HL-60 (cell line): ENCODE measurements around the gene LYRM2.

Source experiments
- CTCF ChIP-seq: IDR thresholded peaks from one replicate; pipeline ENCODE4 v1.5.1; 2011; ENCODE audit warnings: low read length, control low read depth, inconsistent platforms; ENCODE audit not compliant: insufficient read depth
- GABPA ChIP-seq: IDR thresholded peaks from 2 replicates; pipeline ENCODE4 v1.6.1; 2012; ENCODE audit warnings: low read depth
- POLR2AphosphoS5 ChIP-seq: IDR thresholded peaks from 2 replicates; pipeline ENCODE4 v1.6.1; 2012; ENCODE audit warnings: low read depth
- TF ChIP-seq, protein P1 (sequence below): IDR thresholded peaks from 2 replicates; pipeline ENCODE4 v1.6.1; 2012; ENCODE audit warnings: low read depth; ENCODE audit not compliant: insufficient replicate concordance

DNA sequence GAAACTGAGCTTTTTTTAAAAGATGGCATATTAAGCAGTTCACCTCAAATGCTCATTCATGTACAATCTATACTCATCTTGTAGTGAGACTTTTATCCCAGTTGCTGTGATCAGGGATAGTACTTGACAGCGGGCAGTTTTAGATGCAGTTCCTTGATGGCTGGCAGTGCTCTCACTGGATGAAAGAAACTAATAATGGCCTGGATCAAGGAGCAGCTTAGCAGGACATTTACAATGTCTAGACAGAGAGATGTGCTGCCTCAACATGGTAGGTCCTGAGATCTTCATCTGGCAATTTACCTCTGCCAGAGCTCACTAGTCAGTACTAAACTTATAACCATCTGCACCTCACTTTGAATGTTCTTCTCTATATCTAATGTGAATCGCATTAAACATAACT lies 46.8 kb upstream of the LYRM2 start:
- TF ChIP-seq GABPA: no peak
- no peak for TF ChIP-seq CTCF
- TF ChIP-seq, protein P1, sequence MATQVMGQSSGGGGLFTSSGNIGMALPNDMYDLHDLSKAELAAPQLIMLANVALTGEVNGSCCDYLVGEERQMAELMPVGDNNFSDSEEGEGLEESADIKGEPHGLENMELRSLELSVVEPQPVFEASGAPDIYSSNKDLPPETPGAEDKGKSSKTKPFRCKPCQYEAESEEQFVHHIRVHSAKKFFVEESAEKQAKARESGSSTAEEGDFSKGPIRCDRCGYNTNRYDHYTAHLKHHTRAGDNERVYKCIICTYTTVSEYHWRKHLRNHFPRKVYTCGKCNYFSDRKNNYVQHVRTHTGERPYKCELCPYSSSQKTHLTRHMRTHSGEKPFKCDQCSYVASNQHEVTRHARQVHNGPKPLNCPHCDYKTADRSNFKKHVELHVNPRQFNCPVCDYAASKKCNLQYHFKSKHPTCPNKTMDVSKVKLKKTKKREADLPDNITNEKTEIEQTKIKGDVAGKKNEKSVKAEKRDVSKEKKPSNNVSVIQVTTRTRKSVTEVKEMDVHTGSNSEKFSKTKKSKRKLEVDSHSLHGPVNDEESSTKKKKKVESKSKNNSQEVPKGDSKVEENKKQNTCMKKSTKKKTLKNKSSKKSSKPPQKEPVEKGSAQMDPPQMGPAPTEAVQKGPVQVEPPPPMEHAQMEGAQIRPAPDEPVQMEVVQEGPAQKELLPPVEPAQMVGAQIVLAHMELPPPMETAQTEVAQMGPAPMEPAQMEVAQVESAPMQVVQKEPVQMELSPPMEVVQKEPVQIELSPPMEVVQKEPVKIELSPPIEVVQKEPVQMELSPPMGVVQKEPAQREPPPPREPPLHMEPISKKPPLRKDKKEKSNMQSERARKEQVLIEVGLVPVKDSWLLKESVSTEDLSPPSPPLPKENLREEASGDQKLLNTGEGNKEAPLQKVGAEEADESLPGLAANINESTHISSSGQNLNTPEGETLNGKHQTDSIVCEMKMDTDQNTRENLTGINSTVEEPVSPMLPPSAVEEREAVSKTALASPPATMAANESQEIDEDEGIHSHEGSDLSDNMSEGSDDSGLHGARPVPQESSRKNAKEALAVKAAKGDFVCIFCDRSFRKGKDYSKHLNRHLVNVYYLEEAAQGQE: no peak
- no peak for TF ChIP-seq POLR2AphosphoS5
